ENCODE data around the gene POLR3E.

GRCh38 chr16:22335668-22336246, 38.5 kb downstream of the POLR3E start:
- TF ChIP-seq, protein P1, sequence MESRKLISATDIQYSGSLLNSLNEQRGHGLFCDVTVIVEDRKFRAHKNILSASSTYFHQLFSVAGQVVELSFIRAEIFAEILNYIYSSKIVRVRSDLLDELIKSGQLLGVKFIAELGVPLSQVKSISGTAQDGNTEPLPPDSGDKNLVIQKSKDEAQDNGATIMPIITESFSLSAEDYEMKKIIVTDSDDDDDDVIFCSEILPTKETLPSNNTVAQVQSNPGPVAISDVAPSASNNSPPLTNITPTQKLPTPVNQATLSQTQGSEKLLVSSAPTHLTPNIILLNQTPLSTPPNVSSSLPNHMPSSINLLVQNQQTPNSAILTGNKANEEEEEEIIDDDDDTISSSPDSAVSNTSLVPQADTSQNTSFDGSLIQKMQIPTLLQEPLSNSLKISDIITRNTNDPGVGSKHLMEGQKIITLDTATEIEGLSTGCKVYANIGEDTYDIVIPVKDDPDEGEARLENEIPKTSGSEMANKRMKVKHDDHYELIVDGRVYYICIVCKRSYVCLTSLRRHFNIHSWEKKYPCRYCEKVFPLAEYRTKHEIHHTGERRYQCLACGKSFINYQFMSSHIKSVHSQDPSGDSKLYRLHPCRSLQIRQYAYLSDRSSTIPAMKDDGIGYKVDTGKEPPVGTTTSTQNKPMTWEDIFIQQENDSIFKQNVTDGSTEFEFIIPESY (IDR thresholded peaks at IDR 0.05): no peak
- TF ChIP-seq, protein P2, sequence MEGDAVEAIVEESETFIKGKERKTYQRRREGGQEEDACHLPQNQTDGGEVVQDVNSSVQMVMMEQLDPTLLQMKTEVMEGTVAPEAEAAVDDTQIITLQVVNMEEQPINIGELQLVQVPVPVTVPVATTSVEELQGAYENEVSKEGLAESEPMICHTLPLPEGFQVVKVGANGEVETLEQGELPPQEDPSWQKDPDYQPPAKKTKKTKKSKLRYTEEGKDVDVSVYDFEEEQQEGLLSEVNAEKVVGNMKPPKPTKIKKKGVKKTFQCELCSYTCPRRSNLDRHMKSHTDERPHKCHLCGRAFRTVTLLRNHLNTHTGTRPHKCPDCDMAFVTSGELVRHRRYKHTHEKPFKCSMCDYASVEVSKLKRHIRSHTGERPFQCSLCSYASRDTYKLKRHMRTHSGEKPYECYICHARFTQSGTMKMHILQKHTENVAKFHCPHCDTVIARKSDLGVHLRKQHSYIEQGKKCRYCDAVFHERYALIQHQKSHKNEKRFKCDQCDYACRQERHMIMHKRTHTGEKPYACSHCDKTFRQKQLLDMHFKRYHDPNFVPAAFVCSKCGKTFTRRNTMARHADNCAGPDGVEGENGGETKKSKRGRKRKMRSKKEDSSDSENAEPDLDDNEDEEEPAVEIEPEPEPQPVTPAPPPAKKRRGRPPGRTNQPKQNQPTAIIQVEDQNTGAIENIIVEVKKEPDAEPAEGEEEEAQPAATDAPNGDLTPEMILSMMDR (IDR thresholded peaks at IDR 0.05; ENCODE audit: low read depth, low read length, missing input control): no peak
- TF ChIP-seq YY1 (IDR thresholded peaks at IDR 0.05): no peak
- TF ChIP-seq, protein P3, sequence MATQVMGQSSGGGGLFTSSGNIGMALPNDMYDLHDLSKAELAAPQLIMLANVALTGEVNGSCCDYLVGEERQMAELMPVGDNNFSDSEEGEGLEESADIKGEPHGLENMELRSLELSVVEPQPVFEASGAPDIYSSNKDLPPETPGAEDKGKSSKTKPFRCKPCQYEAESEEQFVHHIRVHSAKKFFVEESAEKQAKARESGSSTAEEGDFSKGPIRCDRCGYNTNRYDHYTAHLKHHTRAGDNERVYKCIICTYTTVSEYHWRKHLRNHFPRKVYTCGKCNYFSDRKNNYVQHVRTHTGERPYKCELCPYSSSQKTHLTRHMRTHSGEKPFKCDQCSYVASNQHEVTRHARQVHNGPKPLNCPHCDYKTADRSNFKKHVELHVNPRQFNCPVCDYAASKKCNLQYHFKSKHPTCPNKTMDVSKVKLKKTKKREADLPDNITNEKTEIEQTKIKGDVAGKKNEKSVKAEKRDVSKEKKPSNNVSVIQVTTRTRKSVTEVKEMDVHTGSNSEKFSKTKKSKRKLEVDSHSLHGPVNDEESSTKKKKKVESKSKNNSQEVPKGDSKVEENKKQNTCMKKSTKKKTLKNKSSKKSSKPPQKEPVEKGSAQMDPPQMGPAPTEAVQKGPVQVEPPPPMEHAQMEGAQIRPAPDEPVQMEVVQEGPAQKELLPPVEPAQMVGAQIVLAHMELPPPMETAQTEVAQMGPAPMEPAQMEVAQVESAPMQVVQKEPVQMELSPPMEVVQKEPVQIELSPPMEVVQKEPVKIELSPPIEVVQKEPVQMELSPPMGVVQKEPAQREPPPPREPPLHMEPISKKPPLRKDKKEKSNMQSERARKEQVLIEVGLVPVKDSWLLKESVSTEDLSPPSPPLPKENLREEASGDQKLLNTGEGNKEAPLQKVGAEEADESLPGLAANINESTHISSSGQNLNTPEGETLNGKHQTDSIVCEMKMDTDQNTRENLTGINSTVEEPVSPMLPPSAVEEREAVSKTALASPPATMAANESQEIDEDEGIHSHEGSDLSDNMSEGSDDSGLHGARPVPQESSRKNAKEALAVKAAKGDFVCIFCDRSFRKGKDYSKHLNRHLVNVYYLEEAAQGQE (IDR thresholded peaks at IDR 0.05): no peak
- TF ChIP-seq JUND (IDR thresholded peaks at IDR 0.05): no peak
- no peak for TF ChIP-seq EGR1 (IDR thresholded peaks at IDR 0.05; ENCODE audit: low read depth in 2 of 2)
- TF ChIP-seq TAF1 (conservative IDR thresholded peaks at IDR 0.05): no peak
- no peak for TF ChIP-seq RAD21 (IDR thresholded peaks at IDR 0.05)
- TF ChIP-seq FOXA1 (IDR thresholded peaks at IDR 0.05): no peak
- TF ChIP-seq, protein P4, sequence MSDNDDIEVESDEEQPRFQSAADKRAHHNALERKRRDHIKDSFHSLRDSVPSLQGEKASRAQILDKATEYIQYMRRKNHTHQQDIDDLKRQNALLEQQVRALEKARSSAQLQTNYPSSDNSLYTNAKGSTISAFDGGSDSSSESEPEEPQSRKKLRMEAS (IDR thresholded peaks at IDR 0.05): no peak
- no peak for TF ChIP-seq GABPA (IDR thresholded peaks at IDR 0.05 in 1 of 2, conservative IDR thresholded peaks at IDR 0.05 in 1 of 2)
- TF ChIP-seq RXRA (IDR thresholded peaks at IDR 0.05): no peak
- no peak for TF ChIP-seq HNF4G (IDR thresholded peaks at IDR 0.05)
